K562 (cell line): ENCODE data around the gene PLEKHB1. TPM values are rescaled to one million over a fixed set of nuclear protein-coding genes. Genes with fewer than 3 reads are reported as not detected.

ENCODE experiments used
- ARID2 ChIP-seq: fragments of 450-650 bp; IDR thresholded peaks from 2 replicates; pipeline ENCODE4 v1.6.1; 2017; ENCODE audit warnings: antibody characterized with exemption, mild to moderate bottlenecking
- BHLHE40 ChIP-seq: IDR thresholded peaks from 2 replicates; pipeline ENCODE4 v1.6.1; 2011; ENCODE audit warnings: low read length, improper control_type of control experiment
- COPS2 ChIP-seq: fragments of 450-650 bp; conservative IDR thresholded peaks from 2 replicates; pipeline ENCODE4 v1.6.1; 2016; ENCODE audit warnings: mild to moderate bottlenecking, moderate library complexity
- ESRRB ChIP-seq: fragments of 250-450 bp; sonication (Bioruptor Pico); IDR thresholded peaks from 2 replicates; pipeline ENCODE4 v1.5.0; 2020; ENCODE audit warnings: mild to moderate bottlenecking, moderate library complexity, borderline replicate concordance
- FOXP4 ChIP-seq: sonication (generic); formaldehyde crosslinking; IDR thresholded peaks from 2 replicates; pipeline ENCODE4 v1.8.0; 2022; ENCODE audit warnings: mild to moderate bottlenecking, missing genetic modification reagents, borderline replicate concordance
- GABPB1 ChIP-seq: sonication (generic); formaldehyde crosslinking; IDR thresholded peaks from 2 replicates; pipeline ENCODE4 v1.8.0; 2022; ENCODE audit warnings: mild to moderate bottlenecking, missing genetic modification reagents
- HCFC1 ChIP-seq: IDR thresholded peaks from 2 replicates; pipeline ENCODE4 v1.6.1; 2012; ENCODE audit warnings: low read depth, low read length, improper control_type of control experiment
- HDAC2 ChIP-seq: fragments of 450-650 bp; IDR thresholded peaks from 2 replicates; pipeline ENCODE4 v1.6.1; 2016; ENCODE audit warnings: mild to moderate bottlenecking
- MCM2 ChIP-seq: fragments of 450-650 bp; IDR thresholded peaks from 2 replicates; pipeline ENCODE4 v1.6.1; 2017; ENCODE audit warnings: low read depth, mild to moderate bottlenecking
- MEIS2 ChIP-seq: fragments of 450-650 bp; IDR thresholded peaks from 2 replicates; pipeline ENCODE4 v1.6.1; 2014; ENCODE audit warnings: mild to moderate bottlenecking; ENCODE audit not compliant: partially characterized antibody
- NCOA6 ChIP-seq: fragments of 450-650 bp; IDR thresholded peaks from 2 replicates; pipeline ENCODE4 v1.6.1; 2017; ENCODE audit warnings: mild to moderate bottlenecking
- NR2F6 ChIP-seq: fragments of 450-650 bp; formaldehyde crosslinking; IDR thresholded peaks from 2 replicates; pipeline ENCODE4 v1.4.0; 2020; ENCODE audit warnings: mild to moderate bottlenecking
- RAD21 ChIP-seq, 2 experiments: fragments of 250-450 bp in 1 of 2; fragments of 450-650 bp in 1 of 2; sonication (Bioruptor Pico) in 1 of 2; formaldehyde crosslinking in 1 of 2; IDR thresholded peaks in 1 of 2; conservative IDR thresholded peaks in 1 of 2; 2 replicates each; pipeline versions ENCODE4 v1.4.0 to v1.8.0; 2020 to 2022; ENCODE audit warnings: mild to moderate bottlenecking in 2 of 2, moderate library complexity in 1 of 2
- RCOR1 ChIP-seq, 2 experiments: IDR thresholded peaks; 2 replicates each; pipeline ENCODE4 v1.6.1; 2012; ENCODE audit warnings: low read depth in 2 of 2, low read length in 2 of 2, borderline replicate concordance in 1 of 2, improper control_type of control experiment in 1 of 2
- SAFB ChIP-seq: fragments of 200-400 bp; formaldehyde crosslinking; IDR thresholded peaks from 2 replicates; pipeline ENCODE4 v1.6.1; 2017; ENCODE audit warnings: low read depth, low read length, borderline replicate concordance
- SMARCB1 ChIP-seq: IDR thresholded peaks from 2 replicates; pipeline ENCODE4 v1.6.1; 2011; ENCODE audit warnings: improper control_type of control experiment, low read depth; ENCODE audit not compliant: insufficient read length
- SP1 ChIP-seq: sonication (generic); formaldehyde crosslinking; IDR thresholded peaks from 2 replicates; pipeline ENCODE4 v1.8.1; 2022; ENCODE audit warnings: mild to moderate bottlenecking, missing genetic modification reagents
- STAG1 ChIP-seq: sonication (generic); formaldehyde crosslinking; IDR thresholded peaks from 2 replicates; pipeline ENCODE4 v1.5.0; 2020; ENCODE audit warnings: missing genetic modification reagents, borderline replicate concordance
- USF1 ChIP-seq: sonication (generic); formaldehyde crosslinking; IDR thresholded peaks from 2 replicates; pipeline ENCODE4 v1.9.0; 2022; ENCODE audit warnings: mild to moderate bottlenecking, missing genetic modification reagents
- XRCC4 ChIP-seq: IDR thresholded peaks from one replicate; pipeline ENCODE4 v1.6.1; 2011; ENCODE audit not compliant: insufficient read depth, insufficient read length; ENCODE audit errors: extremely low read depth
- ZNF175 ChIP-seq: fragments of 200-800 bp; sonication (Bioruptor generic); IDR thresholded peaks from 2 replicates; pipeline ENCODE4 v1.6.1; 2016; ENCODE audit warnings: low read depth, mild to moderate bottlenecking, missing genetic modification characterization, missing compliant biosample characterization
- ZNF507 ChIP-seq: conservative IDR thresholded peaks from 2 replicates; pipeline ENCODE4 v1.6.1; 2017; ENCODE audit warnings: missing genetic modification characterization, missing compliant biosample characterization
- polyA plus RNA-seq, 8 experiments: library from polyadenylated mRNA; depleted of rRNA in 4 of 8; stranded (reverse) in 5 of 8; unstranded in 3 of 8; fragments of >200 nt; fragmentation: Nextera tagmentation in 2 of 8; fragmentation: Illumina TruSeq in 1 of 8; extraction: Ambion mirVana in 2 of 8; extraction: Trizol in 1 of 8; gene quantifications; 2 replicates each; pipeline versions ENCODE4 v1.2.1 to v1.2.3, GENCODE V29; 2011 to 2014; ENCODE audit warnings: inconsistent platforms in 1 of 8, missing spikeins in 1 of 8
- total RNA-seq, 7 experiments: library from RNA; depleted of rRNA in 6 of 7; stranded (reverse); fragments of >200 nt in 6 of 7; fragmentation: Illumina TruSeq in 2 of 7; extraction: Trizol in 2 of 7; gene quantifications; 2 replicates each; pipeline versions ENCODE4 v1.2.1 to v1.2.3, GENCODE V29; 2011 to 2021; ENCODE audit warnings: low replicate concordance in 1 of 7
- TF ChIP-seq, protein P1 (sequence below), 2 experiments: IDR thresholded peaks; 2 replicates each; pipeline ENCODE4 v1.6.1; 2011; ENCODE audit warnings: borderline replicate concordance in 1 of 2, control low read depth in 1 of 2, low read depth in 1 of 2, low read length in 1 of 2, mild to moderate bottlenecking in 1 of 2, mixed read lengths in 1 of 2, moderate library complexity in 1 of 2; ENCODE audit not compliant: insufficient read depth in 1 of 2, insufficient read length in 1 of 2, poor library complexity in 1 of 2, severe bottlenecking in 1 of 2; ENCODE audit errors: extremely low read depth in 1 of 2
- TF ChIP-seq, protein P2 (sequence below), 2 experiments: fragments of 250-450 bp in 1 of 2; fragments of 450-650 bp in 1 of 2; sonication (Bioruptor Pico) in 1 of 2; IDR thresholded peaks; 2 replicates each; pipeline versions ENCODE4 v1.6.1 to v1.8.0; 2016 to 2021; ENCODE audit warnings: mild to moderate bottlenecking in 2 of 2, moderate library complexity in 2 of 2, missing compliant biosample characterization in 1 of 2, missing genetic modification characterization in 1 of 2

Gene PLEKHB1
- total and polyA plus RNA-seq, 9 of the 15 experiments (the other 6 are each of a cell fraction or from before 2014, with no cell fraction given) = 0.07 to 0.62 (median 0.17) TPM; not detected in 2

- TF ChIP-seq, protein P1, sequence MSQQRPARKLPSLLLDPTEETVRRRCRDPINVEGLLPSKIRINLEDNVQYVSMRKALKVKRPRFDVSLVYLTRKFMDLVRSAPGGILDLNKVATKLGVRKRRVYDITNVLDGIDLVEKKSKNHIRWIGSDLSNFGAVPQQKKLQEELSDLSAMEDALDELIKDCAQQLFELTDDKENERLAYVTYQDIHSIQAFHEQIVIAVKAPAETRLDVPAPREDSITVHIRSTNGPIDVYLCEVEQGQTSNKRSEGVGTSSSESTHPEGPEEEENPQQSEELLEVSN (IDR thresholded peaks at IDR 0.05; ENCODE audit: borderline replicate concordance in 1 of 2, extremely low read depth in 1 of 2, insufficient read depth in 1 of 2, insufficient read length in 1 of 2, low read depth in 1 of 2, low read length in 1 of 2, poor library complexity in 1 of 2, severe bottlenecking in 1 of 2) = peak in 1 of 2 experiments; percentile 29
- no peak for TF ChIP-seq NCOA6
- TF ChIP-seq XRCC4 = no peak
- no peak for TF ChIP-seq SAFB
- peak; percentile 85 for TF ChIP-seq ARID2
- no peak for TF ChIP-seq HCFC1
- TF ChIP-seq BHLHE40 = peak; percentile 42
- no peak for TF ChIP-seq NR2F6 (CRISPR knock-in tag)
- TF ChIP-seq GABPB1 (CRISPR knock-in tag) = no peak; the same call in 1 of the 2 replicates
- TF ChIP-seq SMARCB1 = no peak
- no peak for TF ChIP-seq ESRRB
- TF ChIP-seq RCOR1 (IDR thresholded peaks at IDR 0.05; ENCODE audit: borderline replicate concordance in 1 of 2, low read depth in 2 of 2, low read length in 2 of 2) = peak in 1 of 2 experiments; percentile 70; a peak in 2 of 4 replicates
- no peak for TF ChIP-seq ZNF175
- TF ChIP-seq COPS2 = no peak
- peak; percentile 64; the same call in 1 of the 2 replicates for TF ChIP-seq SP1 (CRISPR knock-in tag)
- TF ChIP-seq RAD21 (CRISPR knock-in tag; conservative IDR thresholded peaks at IDR 0.05 in 1 of 2, IDR thresholded peaks at IDR 0.05 in 1 of 2) = peak; percentile 97 to 99
- no peak for TF ChIP-seq HDAC2
- TF ChIP-seq, protein P2, sequence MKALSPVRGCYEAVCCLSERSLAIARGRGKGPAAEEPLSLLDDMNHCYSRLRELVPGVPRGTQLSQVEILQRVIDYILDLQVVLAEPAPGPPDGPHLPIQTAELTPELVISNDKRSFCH (CRISPR knock-in tag; IDR thresholded peaks at IDR 0.05) = no peak
- TF ChIP-seq, protein P2 (tag; IDR thresholded peaks at IDR 0.05) = no peak
- peak; percentile 97 for TF ChIP-seq STAG1 (CRISPR knock-in tag)
- TF ChIP-seq MEIS2 = no peak
- TF ChIP-seq FOXP4 = no peak
- TF ChIP-seq MCM2 = no peak
- TF ChIP-seq ZNF507 = no peak
- peak; percentile 51; the same call in 1 of the 2 replicates for TF ChIP-seq USF1 (CRISPR knock-in tag)
These were observed 14.8 kb downstream of the PLEKHB1 start (continued) for GRCh38 chr11:73661035-73661628.
